HG02938 (cell line): Measurements from ENCODE around the gene TSPAN11.
"Not testable (repeated sequence)": the region's sequence is repeated elsewhere in the genome, so short reads cannot be mapped to it uniquely, and the experiment has no call there.

Source experiments
- ATAC-seq: cut with Tn5 transposase; IDR thresholded peaks from one replicate; pipeline ENCODE4 v1.9.1; 2021; ENCODE audit warnings: mild to moderate bottlenecking, moderate library complexity; ENCODE audit not compliant: unreplicated experiment

Gene TSPAN11

GRCh38 chr12:31017535-31017934 is 91.0 kb downstream of the TSPAN11 start:
- ATAC-seq, result no peak

- no peak for ATAC-seq
These were observed 91.7 kb downstream of the TSPAN11 start for GRCh38 chr12:31018106-31018789.

- ATAC-seq, result no peak
These were observed 92.4 kb downstream of the TSPAN11 start for GRCh38 chr12:31018790-31019505.

GRCh38 chr12:31019561-31019960 is 93.0 kb downstream of the TSPAN11 start:
- no peak for ATAC-seq

GRCh38 chr12:31019976-31020375 is 93.4 kb downstream of the TSPAN11 start:
- ATAC-seq, result no peak

- no peak for ATAC-seq
These were observed 94.0 kb downstream of the TSPAN11 start for GRCh38 chr12:31020385-31021166.

- ATAC-seq, result no peak
These were observed 94.6 kb downstream of the TSPAN11 start for GRCh38 chr12:31021181-31021580.

- no peak for ATAC-seq
These were observed 95.4 kb downstream of the TSPAN11 start for GRCh38 chr12:31021809-31022494.

GRCh38 chr12:31023271-31023724 is 96.8 kb downstream of the TSPAN11 start:
- no peak for ATAC-seq

GRCh38 chr12:31026202-31026601 is 99.7 kb downstream of the TSPAN11 start:
- no peak for ATAC-seq

- not testable (repeated sequence) for ATAC-seq
These were observed 100.5 kb downstream of the TSPAN11 start for GRCh38 chr12:31027006-31027405.

GRCh38 chr12:31029468-31029867 is 102.9 kb downstream of the TSPAN11 start:
- ATAC-seq, result no peak

GRCh38 chr12:31029916-31030562 is 103.5 kb downstream of the TSPAN11 start:
- no peak for ATAC-seq

- ATAC-seq, result no peak
These were observed 105.4 kb downstream of the TSPAN11 start for GRCh38 chr12:31031951-31032335.

GRCh38 chr12:31033146-31033545 is 106.6 kb downstream of the TSPAN11 start:
- no peak for ATAC-seq

- no peak for ATAC-seq
These were observed 107.1 kb downstream of the TSPAN11 start for GRCh38 chr12:31033681-31034080.

- no peak for ATAC-seq
These were observed 107.8 kb downstream of the TSPAN11 start for GRCh38 chr12:31034372-31034771.

GRCh38 chr12:31035226-31035625 is 108.7 kb downstream of the TSPAN11 start:
- no peak for ATAC-seq

GRCh38 chr12:31035967-31036665 is 109.6 kb downstream of the TSPAN11 start:
- ATAC-seq, result no peak

- no peak for ATAC-seq
These were observed 110.5 kb downstream of the TSPAN11 start for GRCh38 chr12:31037028-31037427.
